GM18951 (cell line): ENCODE results near the gene SNED1.
"Not testable (repeated sequence)": the region's sequence is repeated elsewhere in the genome, so short reads cannot be mapped to it uniquely, and the experiment has no call there.

Experiments
- POLR2A ChIP-seq: IDR thresholded peaks from 4 replicates; pipeline ENCODE4 v1.6.1; 2011; ENCODE audit warnings: mild to moderate bottlenecking; ENCODE audit not compliant: insufficient read length, insufficient read depth; ENCODE audit errors: extremely low read depth
- in situ Hi-C: fragments of 300-500 bp; cut with MboI; formaldehyde crosslinking; loops from one replicate; pipeline ENCODE4 v1.12.0; 2022; ENCODE audit warnings: low sequenced_read_pairs, mixed read lengths, inconsistent platforms; ENCODE audit not compliant: unreplicated experiment

Gene SNED1

DNA sequence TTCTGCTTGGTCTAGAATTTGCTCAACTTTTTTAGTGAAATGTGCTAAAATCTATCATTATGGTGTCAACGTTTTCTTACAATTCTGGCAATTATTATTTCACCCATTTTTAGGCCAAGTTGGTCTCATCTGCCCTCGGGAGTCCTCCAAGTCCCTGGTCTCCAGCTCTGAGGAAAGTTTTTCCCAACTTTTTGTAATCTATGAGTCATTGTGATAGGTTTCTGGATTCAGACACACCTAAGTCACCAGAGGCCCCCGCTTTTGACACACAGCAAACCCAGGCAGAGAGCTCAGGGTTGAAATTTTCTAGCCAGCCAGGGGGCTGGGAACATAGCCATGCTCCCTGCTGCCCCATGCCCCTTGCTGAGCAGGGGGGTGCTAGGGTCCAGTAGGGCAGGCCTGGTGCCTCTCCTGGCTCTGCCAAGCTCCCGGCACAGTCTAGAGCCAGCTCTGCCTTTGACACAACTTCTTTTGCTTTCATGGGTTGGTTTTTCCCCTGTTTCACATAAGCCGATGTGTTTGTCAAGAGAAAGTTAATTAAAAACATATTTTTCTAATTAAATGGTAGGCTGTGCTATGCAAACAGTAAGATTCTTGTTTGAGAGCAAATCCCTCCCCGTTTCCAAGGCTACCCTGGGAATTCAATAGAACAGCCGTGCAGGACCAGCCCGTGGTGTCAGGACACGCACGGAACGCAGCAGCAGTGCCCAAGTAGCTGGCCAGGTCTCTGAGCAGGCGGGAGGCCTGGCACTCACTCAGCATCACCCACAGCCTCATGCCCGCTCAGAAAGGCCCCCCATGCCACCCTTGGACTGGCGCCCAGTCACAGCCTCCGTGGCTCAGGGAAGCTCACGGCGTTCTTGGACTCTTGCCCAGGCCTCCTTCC lies 25.5 kb upstream of the SNED1 start:
- in situ Hi-C loops = no loop called here
- TF ChIP-seq POLR2A = no peak

DNA sequence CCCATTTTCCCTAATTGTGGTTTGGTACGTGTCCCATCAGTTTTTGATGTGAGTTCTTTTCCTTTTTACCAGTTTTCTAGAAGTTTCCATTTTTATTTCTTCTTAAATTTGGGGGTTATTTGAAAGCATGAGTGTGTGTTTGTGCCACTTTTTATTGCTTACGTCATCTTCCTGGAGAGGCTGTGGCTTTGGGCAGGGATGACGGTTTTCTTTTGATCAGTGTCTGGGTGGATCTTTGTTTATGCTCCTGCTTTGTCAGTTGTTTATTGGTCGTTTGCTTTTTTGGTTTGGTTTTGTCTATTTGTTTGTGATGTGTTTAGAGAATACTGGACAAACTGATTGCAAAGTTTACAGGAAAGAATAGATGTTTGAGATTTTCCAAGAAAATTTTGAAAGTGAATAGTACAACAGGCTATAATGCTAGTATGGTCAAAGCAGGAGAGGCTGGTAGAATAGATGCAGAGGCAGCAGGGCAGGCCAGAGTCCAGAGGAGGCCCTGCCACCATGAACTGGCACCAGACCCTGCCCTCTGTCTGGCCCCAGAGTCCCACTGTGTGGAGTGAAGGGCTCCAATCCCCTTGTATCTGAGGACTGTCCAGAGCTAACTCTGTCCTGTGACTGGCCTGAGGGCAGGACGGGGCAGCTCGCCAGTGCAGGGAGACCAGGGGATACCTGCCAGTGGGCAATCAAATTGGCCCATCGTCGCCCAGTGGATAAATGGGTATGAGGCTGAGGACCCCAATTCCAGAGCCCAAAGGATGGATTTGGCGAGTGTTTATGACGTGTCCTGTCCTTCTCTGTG lies 23.4 kb upstream of the SNED1 start:
- in situ Hi-C loops = no loop called here
- no peak for TF ChIP-seq POLR2A

- in situ Hi-C loops = not testable (repeated sequence)
These were observed 22.5 kb upstream of the SNED1 start for GRCh38 chr2:240975903-240976302.

DNA sequence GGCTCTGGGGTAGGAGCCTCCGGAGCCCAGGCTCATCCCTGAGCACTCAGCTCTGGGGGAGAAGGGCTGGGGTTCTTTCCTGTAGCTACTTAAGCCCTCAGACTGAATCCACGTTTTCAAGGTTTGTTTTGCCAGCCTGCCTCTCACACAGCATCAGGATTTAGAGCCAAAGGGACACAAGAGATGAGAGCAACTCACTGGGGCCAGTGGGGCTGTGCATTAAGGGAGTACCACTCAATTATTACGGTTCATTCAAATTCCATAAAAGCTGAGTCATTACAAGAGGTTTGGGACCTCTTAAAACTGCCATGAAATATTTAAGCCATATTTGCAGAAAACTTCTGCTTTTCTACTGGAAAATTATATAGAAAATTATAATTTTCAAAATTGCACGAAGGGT lies 17.1 kb upstream of the SNED1 start:
- TF ChIP-seq POLR2A = no peak
- in situ Hi-C loops = no loop called here

GRCh38 chr2:240981871-240982800 lies 16.3 kb upstream of the SNED1 start:
- TF ChIP-seq POLR2A = no peak
- in situ Hi-C loops = no loop called here

DNA sequence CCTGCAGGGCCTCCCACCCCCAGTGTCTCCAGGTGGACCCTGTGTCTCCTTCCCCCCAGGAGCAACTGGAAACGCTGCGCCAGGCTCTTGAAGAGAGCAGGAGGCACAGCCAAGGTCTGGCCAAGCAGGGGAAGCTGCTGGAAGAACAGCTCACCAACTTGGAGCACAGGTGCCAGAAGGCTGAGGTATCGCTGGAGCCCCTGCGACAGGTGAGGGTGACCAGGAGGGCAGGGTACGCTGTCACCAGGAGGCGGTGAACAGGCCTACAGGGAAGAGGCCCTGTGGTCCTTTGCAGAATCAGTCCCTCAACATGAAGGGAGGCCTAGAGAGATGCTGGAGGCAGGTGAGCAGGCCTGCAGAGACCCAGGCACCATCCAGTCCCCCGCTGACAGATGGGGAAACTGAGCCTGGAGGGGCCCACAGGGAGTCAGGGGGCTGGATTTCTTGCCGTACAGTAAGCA lies 15.6 kb upstream of the SNED1 start:
- in situ Hi-C loops = no loop called here

DNA sequence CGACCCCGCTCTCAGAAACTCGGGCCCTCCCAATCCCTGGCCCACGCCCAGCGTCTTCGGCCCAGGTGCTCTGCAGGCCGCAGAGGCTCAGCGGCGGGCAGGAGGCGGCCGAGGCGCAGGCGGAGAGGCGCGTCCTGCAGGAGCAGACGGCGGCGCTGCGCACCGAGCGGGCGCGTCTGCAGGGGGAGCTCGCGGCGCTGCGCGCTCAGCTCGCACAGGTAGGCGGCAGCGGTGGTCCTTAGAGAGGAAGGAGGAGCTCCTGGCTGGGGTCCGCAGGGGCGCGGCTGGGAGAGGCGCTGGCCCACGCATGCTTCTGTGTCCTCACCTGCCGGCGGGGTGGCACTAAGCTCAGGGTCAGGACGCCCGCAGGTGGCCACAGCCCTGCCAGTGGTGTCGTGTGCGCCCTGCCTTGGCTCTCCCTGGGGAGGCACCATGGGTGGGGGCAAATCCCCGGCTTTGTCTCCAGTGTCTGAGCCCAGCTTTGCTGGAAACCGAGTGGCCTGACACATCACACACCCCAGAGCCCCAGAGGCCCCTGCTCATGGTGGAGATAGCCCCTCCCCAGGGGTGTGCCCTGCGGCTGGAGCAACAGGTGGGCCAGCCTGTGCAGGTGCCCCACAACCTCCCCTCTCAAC lies 14.9 kb upstream of the SNED1 start:
- no peak for TF ChIP-seq POLR2A
- in situ Hi-C loops = no loop called here

More for the DNA sequence above, 15.6 kb upstream of the SNED1 start:
- TF ChIP-seq POLR2A = no peak

DNA sequence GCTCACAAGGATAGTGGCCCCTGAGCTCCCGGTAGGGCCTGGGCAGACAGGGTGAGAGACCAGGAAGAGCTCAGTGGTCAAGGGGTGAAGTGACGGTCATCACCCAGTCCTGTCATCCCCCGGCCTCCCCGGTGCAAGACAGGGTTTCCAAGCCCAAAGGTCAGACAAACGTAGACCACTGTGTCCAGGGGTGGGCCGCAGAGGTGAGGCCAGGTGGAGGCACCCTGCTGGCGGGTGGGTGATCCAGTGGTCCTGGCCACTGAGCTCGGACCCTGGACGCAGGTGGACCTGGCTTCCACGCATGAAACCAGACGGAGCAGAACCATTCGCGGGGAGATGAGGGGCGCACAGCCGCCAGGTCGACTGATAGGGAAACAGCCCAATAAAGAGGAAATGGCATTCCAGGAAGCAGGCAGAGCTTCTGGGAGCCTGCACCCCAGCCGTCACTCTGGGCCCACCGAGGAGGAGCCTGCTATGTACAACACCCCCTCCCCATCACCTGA lies 14.4 kb upstream of the SNED1 start:
- no peak for TF ChIP-seq POLR2A
- in situ Hi-C loops = no loop called here

DNA sequence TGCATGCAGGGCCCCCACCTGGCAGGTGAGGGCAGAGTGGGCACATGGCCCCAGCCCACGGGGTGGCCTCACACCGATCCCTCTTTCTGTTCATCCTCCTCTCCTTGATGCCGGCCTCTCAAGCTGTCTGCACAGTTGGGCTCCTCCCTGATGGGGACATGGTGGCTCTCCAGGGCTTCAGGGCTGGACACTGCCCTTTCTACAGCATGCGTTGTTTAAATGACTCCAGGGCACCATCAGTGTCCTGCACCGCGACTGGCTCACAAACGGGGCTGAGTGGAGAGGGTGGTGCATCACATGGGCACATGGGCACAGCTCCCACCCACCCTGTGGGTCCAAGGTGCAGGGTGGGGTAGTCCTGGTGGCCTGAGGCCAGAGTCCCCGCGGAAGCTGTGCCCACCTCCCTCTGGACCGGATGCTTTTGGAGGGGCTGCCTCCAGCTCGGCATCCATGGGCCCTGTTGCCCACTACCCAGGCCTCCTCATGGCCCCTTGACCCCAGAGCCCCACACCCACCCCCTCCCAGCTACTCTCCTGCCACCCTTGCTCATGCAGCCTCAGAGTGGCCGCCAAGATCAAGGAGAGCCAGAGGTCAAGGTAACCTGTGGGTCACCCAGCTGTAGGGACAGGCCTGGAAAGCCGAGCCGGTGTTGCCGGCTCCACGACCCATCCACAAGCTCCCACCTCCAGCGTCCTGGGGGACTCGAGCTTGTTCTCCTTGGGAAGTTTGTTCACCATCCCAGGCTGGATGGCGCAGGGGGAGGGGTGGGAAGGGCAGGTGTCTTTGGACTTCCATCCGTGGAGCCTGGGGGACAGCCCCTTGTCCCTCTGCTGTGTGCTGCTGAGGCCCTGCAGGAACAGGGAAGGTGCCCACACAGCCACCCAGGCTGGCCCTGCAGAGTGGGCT lies 12.3 kb upstream of the SNED1 start:
- in situ Hi-C loops = no loop called here
- no peak for TF ChIP-seq POLR2A

DNA sequence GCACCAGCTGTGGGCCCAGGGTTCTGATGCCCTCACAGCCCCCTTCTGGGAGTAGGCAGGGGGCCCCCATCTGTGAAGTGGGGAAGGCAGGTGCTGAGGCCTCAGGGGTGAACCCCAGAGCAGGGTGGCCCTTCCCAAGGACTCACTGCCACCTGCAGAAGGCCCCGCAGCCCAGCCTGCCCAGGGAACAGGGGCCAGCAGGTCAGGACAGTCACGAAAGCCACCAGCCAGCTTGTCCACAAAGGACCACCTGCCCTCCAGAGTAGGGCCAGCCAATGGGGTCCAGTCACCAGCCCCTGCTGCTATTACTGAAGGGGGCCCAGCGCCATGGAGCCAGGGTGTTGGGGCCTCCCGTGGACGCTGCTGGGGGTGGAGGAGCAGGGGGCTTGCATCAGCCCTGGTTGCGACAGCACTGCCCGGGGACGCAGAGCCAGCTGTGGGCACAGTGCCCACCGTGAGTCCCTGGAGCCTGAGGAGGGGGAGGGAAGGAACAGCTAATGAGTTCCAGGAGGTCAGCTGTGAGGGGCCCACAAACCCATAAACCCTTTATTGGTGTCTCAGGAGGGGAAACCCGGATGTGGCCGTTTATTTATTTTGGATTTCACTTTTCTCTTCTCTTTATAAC lies 11.5 kb upstream of the SNED1 start:
- in situ Hi-C loops = no loop called here
- no peak for TF ChIP-seq POLR2A

DNA sequence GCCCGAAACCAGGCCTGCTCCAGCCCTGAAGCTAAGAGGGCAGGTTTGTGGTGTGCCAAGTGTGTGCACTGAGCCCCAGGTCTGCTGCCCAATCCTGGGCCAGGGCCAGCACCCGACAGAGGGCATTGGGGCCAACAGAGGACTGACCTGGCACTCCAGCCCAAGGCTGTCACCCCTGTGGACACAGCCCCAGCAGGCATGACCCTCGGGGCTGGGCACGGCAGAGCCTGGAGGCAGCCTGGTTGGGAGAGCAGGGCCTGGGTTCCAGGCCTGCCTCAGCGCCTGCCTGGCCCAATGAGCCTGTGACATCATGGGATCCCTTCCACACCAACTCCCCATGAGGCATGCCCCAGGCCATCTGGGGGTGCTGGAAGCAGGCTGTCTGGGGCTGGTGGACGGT lies 10.8 kb upstream of the SNED1 start:
- in situ Hi-C loops = no loop called here
- no peak for TF ChIP-seq POLR2A
